Right forelimb (tissue), 1 donor: Measurements from ENCODE around the gene FAM47E.

Source experiments
- DNase-seq: peaks from one replicate; pipeline ENCODE4 v3.0.0-alpha.2; 2018

The FAM47E gene

GRCh38 chr4:76251441-76252270, at the start of gene FAM47E:
TSS of gene FAM47E (plus strand) at chr4:76251721. CDS start at chr4:76251747, 26 bp downstream.
- peak; percentile 75 for DNase-seq

GRCh38 chr4:76203541-76203940, 48.0 kb upstream of the FAM47E start:
- no peak for DNase-seq

- no peak for DNase-seq
Measured at GRCh38 chr4:76204936-76205335, 46.6 kb upstream of the FAM47E start.

- no peak for DNase-seq
Measured at GRCh38 chr4:76205476-76205875, 46.0 kb upstream of the FAM47E start.

- no peak for DNase-seq
Measured at GRCh38 chr4:76206222-76206942, 45.1 kb upstream of the FAM47E start.

GRCh38 chr4:76207549-76207948, 44.0 kb upstream of the FAM47E start:
- no peak for DNase-seq

GRCh38 chr4:76208005-76208765, 43.3 kb upstream of the FAM47E start:
- peak; percentile 61 for DNase-seq

- no peak for DNase-seq
Measured at GRCh38 chr4:76209881-76210280, 41.6 kb upstream of the FAM47E start.

GRCh38 chr4:76210452-76210851, 41.1 kb upstream of the FAM47E start:
- no peak for DNase-seq

- no peak for DNase-seq
Measured at GRCh38 chr4:76211769-76212708, 39.5 kb upstream of the FAM47E start.

- no peak for DNase-seq
Measured at GRCh38 chr4:76212851-76213414, 38.6 kb upstream of the FAM47E start.

- peak; percentile 89 for DNase-seq
Measured at GRCh38 chr4:76213415-76214176, 37.9 kb upstream of the FAM47E start, which contains the start of gene SCARB2. TSS of gene SCARB2 (minus strand) at chr4:76213824. CDS start at chr4:76213543, 281 bp downstream.

GRCh38 chr4:76214177-76214675, 37.3 kb upstream of the FAM47E start:
- DNase-seq: no peak

GRCh38 chr4:76215077-76215476, 36.4 kb upstream of the FAM47E start:
- no peak for DNase-seq

- no peak for DNase-seq
Measured at GRCh38 chr4:76216524-76216923, 35.0 kb upstream of the FAM47E start.

GRCh38 chr4:76216975-76217814, 34.3 kb upstream of the FAM47E start:
- no peak for DNase-seq

- no peak for DNase-seq
Measured at GRCh38 chr4:76219299-76220055, 32.0 kb upstream of the FAM47E start.

GRCh38 chr4:76224171-76224570, 27.4 kb upstream of the FAM47E start:
- DNase-seq: no peak

- no peak for DNase-seq
Measured at GRCh38 chr4:76226418-76226817, 25.1 kb upstream of the FAM47E start.
